ENCODE data around the gene LRRC53. TPM values are rescaled to one million over a fixed set of nuclear protein-coding genes. Genes with fewer than 3 reads are reported as not detected.

LRRC53 gene
- total RNA-seq, 1 donor from 2014 or later: 0.42 TPM

GRCh38 chr1:74470936-74471335 is 41.5 kb downstream of the LRRC53 start:
- Mint-ChIP-seq H3K4me1 (ENCODE audit: low read depth, unreplicated experiment) (peaks cover 9% of the 10 kb centered on the region), H3K27ac (ENCODE audit: unreplicated experiment) (no peak overlapping the region), H3K36me3 (ENCODE audit: unreplicated experiment) (no peaks in the 10 kb centered on the region), H3K4me3 (ENCODE audit: unreplicated experiment) (no peak overlapping the region), H3K27me3 (ENCODE audit: unreplicated experiment) (no peaks in the 10 kb centered on the region), H3K9me3 (ENCODE audit: unreplicated experiment) (no peaks in the 10 kb centered on the region)
- TF ChIP-seq, protein P1, sequence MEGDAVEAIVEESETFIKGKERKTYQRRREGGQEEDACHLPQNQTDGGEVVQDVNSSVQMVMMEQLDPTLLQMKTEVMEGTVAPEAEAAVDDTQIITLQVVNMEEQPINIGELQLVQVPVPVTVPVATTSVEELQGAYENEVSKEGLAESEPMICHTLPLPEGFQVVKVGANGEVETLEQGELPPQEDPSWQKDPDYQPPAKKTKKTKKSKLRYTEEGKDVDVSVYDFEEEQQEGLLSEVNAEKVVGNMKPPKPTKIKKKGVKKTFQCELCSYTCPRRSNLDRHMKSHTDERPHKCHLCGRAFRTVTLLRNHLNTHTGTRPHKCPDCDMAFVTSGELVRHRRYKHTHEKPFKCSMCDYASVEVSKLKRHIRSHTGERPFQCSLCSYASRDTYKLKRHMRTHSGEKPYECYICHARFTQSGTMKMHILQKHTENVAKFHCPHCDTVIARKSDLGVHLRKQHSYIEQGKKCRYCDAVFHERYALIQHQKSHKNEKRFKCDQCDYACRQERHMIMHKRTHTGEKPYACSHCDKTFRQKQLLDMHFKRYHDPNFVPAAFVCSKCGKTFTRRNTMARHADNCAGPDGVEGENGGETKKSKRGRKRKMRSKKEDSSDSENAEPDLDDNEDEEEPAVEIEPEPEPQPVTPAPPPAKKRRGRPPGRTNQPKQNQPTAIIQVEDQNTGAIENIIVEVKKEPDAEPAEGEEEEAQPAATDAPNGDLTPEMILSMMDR (IDR thresholded peaks at IDR 0.05; ENCODE audit: partially characterized antibody, unreplicated experiment): no peak
- no peak for DNase-seq

DNA sequence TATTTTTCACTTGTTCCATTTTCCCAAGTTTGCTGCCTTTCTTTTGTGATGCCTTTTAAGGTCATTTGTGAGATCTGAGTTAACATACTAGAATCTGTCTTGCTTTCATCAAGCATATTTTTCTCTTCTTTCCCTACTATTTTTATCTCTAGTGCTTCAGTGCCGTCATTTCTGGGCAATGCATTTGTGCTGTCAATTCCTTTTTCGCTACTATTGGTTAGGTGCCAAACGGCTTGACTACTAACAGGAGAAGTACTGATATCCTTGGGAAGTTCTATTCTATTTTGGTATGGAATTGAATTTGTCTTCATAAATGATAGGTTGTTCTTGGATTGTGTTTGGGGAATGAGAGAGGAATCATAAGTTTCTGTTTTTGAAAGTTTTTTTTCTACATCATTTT is 42.2 kb downstream of the LRRC53 start:
- TF ChIP-seq, protein P1 (IDR thresholded peaks at IDR 0.05; ENCODE audit: partially characterized antibody, unreplicated experiment): no peak
- no peaks in the 10 kb centered on the region for H3K9me3 Mint-ChIP-seq (ENCODE audit: unreplicated experiment)
- H3K4me3 Mint-ChIP-seq (ENCODE audit: unreplicated experiment): no peak overlapping the region
- H3K27me3 Mint-ChIP-seq (ENCODE audit: unreplicated experiment): no peaks in the 10 kb centered on the region
- DNase-seq: no peak
- H3K36me3 Mint-ChIP-seq (ENCODE audit: unreplicated experiment): no peaks in the 10 kb centered on the region
- H3K4me1 Mint-ChIP-seq (ENCODE audit: low read depth, unreplicated experiment): peaks cover 9% of the 10 kb centered on the region
- H3K27ac Mint-ChIP-seq (ENCODE audit: unreplicated experiment): no peak overlapping the region

DNA sequence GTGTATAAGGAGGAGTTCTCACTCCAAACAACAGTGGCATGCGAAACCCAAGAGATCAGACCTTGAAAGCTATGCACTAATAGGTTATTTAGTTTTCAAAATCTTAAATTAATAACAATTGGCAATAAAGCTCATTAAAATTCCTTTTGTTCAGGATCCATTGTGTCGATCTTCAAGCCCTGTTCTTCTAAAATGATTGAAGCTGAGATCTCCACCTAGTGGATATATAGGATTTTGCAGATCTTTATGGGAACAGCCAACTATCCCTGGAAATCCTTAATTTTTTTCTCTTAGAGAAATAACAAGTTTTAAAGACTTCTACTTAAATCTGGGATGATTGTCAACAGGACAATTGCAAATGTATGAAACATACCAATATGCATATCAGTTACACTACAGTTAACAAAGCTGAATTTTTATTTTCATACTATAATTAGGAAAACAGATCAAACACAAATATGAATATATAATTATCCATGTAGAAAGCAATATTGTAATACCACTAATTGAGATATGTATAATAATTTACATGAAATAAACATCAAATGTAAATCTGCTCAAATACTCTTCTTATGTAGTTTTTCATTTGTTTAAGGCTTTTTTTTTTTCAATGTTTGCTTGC is 43.3 kb downstream of the LRRC53 start:
- no peaks in the 10 kb centered on the region for H3K27me3 Mint-ChIP-seq (ENCODE audit: unreplicated experiment)
- H3K9me3 Mint-ChIP-seq (ENCODE audit: unreplicated experiment): no peaks in the 10 kb centered on the region
- no peaks in the 10 kb centered on the region for H3K36me3 Mint-ChIP-seq (ENCODE audit: unreplicated experiment)
- DNase-seq: no peak
- no peak overlapping the region for H3K4me3 Mint-ChIP-seq (ENCODE audit: unreplicated experiment)
- peaks cover 9% of the 10 kb centered on the region for H3K4me1 Mint-ChIP-seq (ENCODE audit: low read depth, unreplicated experiment)
- no peak overlapping the region for H3K27ac Mint-ChIP-seq (ENCODE audit: unreplicated experiment)
- TF ChIP-seq, protein P1 (IDR thresholded peaks at IDR 0.05; ENCODE audit: partially characterized antibody, unreplicated experiment): peak; percentile 80

GRCh38 chr1:74467786-74468377 is 44.5 kb downstream of the LRRC53 start:
- no peak overlapping the region for H3K4me3 Mint-ChIP-seq (ENCODE audit: unreplicated experiment)
- H3K27ac Mint-ChIP-seq (ENCODE audit: unreplicated experiment): no peak overlapping the region
- no peaks in the 10 kb centered on the region for H3K27me3 Mint-ChIP-seq (ENCODE audit: unreplicated experiment)
- TF ChIP-seq, protein P1 (IDR thresholded peaks at IDR 0.05; ENCODE audit: partially characterized antibody, unreplicated experiment): no peak
- H3K36me3 Mint-ChIP-seq (ENCODE audit: unreplicated experiment): no peaks in the 10 kb centered on the region
- no peak for DNase-seq
- H3K4me1 Mint-ChIP-seq (ENCODE audit: low read depth, unreplicated experiment): peaks cover 9% of the 10 kb centered on the region
- H3K9me3 Mint-ChIP-seq (ENCODE audit: unreplicated experiment): no peaks in the 10 kb centered on the region

GRCh38 chr1:74465193-74465681 is 47.2 kb downstream of the LRRC53 start:
- no peaks in the 10 kb centered on the region for H3K27me3 Mint-ChIP-seq (ENCODE audit: unreplicated experiment)
- peaks cover 1% of the 10 kb centered on the region for H3K4me1 Mint-ChIP-seq (ENCODE audit: low read depth, unreplicated experiment)
- no peak for DNase-seq
- TF ChIP-seq, protein P1 (IDR thresholded peaks at IDR 0.05; ENCODE audit: partially characterized antibody, unreplicated experiment): no peak
- no peaks in the 10 kb centered on the region for H3K36me3 Mint-ChIP-seq (ENCODE audit: unreplicated experiment)
- no peak overlapping the region for H3K4me3 Mint-ChIP-seq (ENCODE audit: unreplicated experiment)
- H3K9me3 Mint-ChIP-seq (ENCODE audit: unreplicated experiment): no peaks in the 10 kb centered on the region
- H3K27ac Mint-ChIP-seq (ENCODE audit: unreplicated experiment): no peak overlapping the region
